ENCODE data around the gene AGAP2.

- TF ChIP-seq CTCF (optimal IDR thresholded peaks at IDR 0.05 in 1 of 3, IDR thresholded peaks at IDR 0.05 in 1 of 3, conservative IDR thresholded peaks at IDR 0.05 in 1 of 3; ENCODE audit: extremely low read depth in 1 of 3, insufficient read depth in 2 of 3, low read length in 3 of 3) (peak; percentile 71 to 94 (median 81)), EZH2 (IDR thresholded peaks at IDR 0.05; ENCODE audit: low read length) (no peak)
Observed at GRCh38 chr12:57726151-57726883, 12.2 kb downstream of the AGAP2 start.
